ENCODE measurements around the gene SGK1.

SGK1 gene

DNA sequence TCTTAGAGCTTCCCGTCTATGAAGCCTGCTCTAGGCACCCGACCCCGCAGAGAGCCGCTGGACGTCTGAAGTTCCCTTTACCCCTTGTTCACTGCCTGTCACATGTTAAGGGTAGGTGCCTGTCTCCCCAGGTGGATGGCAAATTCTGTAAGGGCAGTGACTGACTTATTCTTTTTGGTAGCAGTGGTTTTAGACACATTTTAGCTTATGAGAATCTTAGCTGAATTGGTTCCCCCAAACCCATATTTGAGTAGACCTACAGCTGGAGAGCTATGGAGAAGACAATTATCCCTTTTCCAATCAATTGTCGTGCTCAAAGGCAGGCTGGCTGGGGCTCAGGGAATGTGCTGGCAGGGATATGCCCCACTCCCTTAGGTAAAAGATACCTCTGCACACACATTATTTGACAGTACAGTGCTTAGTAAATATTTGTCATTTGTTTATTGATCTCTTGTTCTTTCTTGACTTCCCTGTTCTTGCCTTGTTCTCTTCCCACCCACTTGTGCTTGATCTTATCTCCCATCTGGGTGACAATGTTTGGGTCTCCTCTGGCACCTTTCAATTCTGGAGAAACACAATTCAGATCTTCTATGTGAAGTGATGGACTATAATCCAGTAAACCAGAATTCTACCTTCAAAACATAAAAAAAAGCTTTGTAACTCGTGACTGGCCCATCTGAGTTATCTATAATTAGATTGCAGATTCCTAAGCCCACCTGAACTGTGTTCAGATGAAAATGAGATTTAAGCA is 151.2 kb downstream of the SGK1 start:
- no peak overlapping the region for H3K4me3 ChIP-seq (ENCODE audit: low read depth, low read length)
- no peak for TF ChIP-seq POLR2A (IDR thresholded peaks at IDR 0.05; ENCODE audit: extremely low read depth, insufficient read length)
- TF ChIP-seq, protein P1, sequence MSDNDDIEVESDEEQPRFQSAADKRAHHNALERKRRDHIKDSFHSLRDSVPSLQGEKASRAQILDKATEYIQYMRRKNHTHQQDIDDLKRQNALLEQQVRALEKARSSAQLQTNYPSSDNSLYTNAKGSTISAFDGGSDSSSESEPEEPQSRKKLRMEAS (IDR thresholded peaks at IDR 0.05; ENCODE audit: low read depth, low read length), result no peak
- TF ChIP-seq MYC (IDR thresholded peaks at IDR 0.05; ENCODE audit: low read depth, low read length), result no peak
- TF ChIP-seq, protein P2, sequence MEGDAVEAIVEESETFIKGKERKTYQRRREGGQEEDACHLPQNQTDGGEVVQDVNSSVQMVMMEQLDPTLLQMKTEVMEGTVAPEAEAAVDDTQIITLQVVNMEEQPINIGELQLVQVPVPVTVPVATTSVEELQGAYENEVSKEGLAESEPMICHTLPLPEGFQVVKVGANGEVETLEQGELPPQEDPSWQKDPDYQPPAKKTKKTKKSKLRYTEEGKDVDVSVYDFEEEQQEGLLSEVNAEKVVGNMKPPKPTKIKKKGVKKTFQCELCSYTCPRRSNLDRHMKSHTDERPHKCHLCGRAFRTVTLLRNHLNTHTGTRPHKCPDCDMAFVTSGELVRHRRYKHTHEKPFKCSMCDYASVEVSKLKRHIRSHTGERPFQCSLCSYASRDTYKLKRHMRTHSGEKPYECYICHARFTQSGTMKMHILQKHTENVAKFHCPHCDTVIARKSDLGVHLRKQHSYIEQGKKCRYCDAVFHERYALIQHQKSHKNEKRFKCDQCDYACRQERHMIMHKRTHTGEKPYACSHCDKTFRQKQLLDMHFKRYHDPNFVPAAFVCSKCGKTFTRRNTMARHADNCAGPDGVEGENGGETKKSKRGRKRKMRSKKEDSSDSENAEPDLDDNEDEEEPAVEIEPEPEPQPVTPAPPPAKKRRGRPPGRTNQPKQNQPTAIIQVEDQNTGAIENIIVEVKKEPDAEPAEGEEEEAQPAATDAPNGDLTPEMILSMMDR (IDR thresholded peaks at IDR 0.05; ENCODE audit: low read depth, low read length), result no peak
- no peak for DNase-seq (ENCODE audit: low read depth)

DNA sequence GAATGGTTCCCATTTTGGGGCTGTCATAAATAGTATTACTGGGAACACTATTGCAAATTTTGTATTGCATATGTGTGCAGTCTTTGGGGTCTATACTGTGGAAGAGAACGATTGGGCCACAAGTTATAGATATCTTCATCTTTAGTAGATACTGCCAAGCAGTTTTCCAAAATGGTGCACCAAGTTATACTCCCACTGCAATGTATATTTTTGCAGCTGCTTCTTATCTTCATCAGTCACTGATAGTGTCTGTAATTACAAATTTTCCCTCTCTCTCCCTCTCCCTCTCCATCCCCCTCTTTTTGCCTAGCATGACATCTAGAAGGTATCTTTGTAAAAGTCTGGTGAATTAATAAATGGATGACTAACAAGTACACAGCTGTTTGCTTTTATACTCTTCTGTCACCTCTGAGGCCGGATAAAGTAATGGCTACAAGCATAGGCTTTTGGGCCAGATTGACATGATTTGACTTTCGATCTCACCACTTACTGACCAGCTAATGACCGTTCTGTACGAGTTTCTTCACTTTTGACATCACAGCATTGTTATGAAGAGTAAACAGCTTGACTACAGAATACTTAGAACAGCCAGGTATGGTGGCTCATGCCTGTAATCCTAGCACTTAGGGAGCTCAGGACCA is 152.2 kb downstream of the SGK1 start:
- TF ChIP-seq, protein P1 (IDR thresholded peaks at IDR 0.05; ENCODE audit: low read depth, low read length), result no peak
- TF ChIP-seq, protein P2 (IDR thresholded peaks at IDR 0.05; ENCODE audit: low read depth, low read length), result no peak
- no peak for TF ChIP-seq MYC (IDR thresholded peaks at IDR 0.05; ENCODE audit: low read depth, low read length)
- no peak for TF ChIP-seq POLR2A (IDR thresholded peaks at IDR 0.05; ENCODE audit: extremely low read depth, insufficient read length)
- H3K4me3 ChIP-seq (ENCODE audit: low read depth, low read length), result no peak overlapping the region
- DNase-seq (ENCODE audit: low read depth), result no peak

DNA sequence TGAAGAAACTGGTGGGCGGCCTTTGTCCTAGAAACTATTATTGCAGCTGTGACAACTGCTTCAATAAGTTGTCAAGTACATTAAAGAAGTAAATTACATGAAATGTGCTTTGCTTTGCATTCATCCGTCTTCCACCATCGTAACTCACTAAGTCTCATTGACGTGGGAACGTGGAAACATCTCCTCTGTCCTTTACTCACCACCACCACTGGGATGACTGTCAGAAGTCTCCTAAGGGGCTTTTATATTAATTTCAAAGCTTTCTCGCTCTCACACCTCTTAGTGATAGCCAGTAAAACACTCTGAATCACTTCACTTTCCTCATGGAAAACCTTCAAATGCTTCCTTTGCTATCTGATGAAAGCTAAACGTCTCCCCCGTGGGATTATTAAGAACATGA is 153.6 kb downstream of the SGK1 start:
- DNase-seq (ENCODE audit: low read depth), result no peak
- TF ChIP-seq, protein P1 (IDR thresholded peaks at IDR 0.05; ENCODE audit: low read depth, low read length), result no peak
- no peak overlapping the region for H3K4me3 ChIP-seq (ENCODE audit: low read depth, low read length)

DNA sequence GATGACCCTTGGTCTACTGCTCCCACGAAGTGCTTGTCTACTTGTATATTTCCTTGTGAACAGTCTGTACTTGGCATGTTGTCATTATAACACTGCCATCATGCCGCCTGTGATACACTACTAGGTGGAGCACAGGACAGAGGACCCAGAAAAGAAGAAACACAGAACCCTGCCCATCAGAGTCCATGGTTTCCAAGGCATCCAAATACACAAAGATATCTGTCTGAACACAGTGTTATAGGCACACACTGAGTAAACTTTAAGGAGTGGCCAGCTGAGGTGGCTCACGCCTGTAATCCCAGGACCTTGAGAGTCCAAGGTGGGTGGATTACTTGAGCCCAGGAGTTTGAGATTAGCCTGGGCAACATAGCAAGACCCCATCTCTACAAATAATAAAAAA is 155.0 kb downstream of the SGK1 start:
- no peak overlapping the region for H3K4me3 ChIP-seq (ENCODE audit: low read depth, low read length)
- DNase-seq (ENCODE audit: low read depth), result no peak
- TF ChIP-seq MYC (IDR thresholded peaks at IDR 0.05; ENCODE audit: low read depth, low read length) (no peak), POLR2A (IDR thresholded peaks at IDR 0.05; ENCODE audit: extremely low read depth, insufficient read length) (no peak)
- TF ChIP-seq, protein P1 (IDR thresholded peaks at IDR 0.05; ENCODE audit: low read depth, low read length), result no peak
- TF ChIP-seq, protein P2 (IDR thresholded peaks at IDR 0.05; ENCODE audit: low read depth, low read length), result no peak

DNA sequence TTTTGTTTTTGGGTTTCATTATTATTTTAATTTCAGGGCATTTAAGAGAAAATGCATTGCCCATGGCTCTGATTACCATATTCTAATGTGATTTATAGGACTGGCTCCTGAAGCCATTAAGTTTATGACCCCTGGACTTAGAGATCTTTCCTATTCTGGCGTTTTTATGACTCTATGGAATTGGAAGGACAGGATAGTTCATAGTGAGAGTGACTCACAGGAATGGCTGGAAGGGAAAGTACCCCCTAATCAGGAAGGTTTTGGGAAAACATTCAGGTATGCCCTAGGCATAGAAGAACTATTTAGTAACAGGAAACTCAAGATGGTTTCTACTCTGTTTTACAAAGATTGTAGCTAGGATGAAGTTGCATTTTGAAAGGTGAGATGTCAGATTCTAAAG is 156.9 kb downstream of the SGK1 start:
- no peak overlapping the region for H3K4me3 ChIP-seq (ENCODE audit: low read depth, low read length)
- TF ChIP-seq POLR2A (IDR thresholded peaks at IDR 0.05; ENCODE audit: extremely low read depth, insufficient read length), result no peak
- TF ChIP-seq, protein P1 (IDR thresholded peaks at IDR 0.05; ENCODE audit: low read depth, low read length), result no peak
- TF ChIP-seq, protein P2 (IDR thresholded peaks at IDR 0.05; ENCODE audit: low read depth, low read length), result no peak
- TF ChIP-seq MYC (IDR thresholded peaks at IDR 0.05; ENCODE audit: low read depth, low read length), result no peak
- DNase-seq (ENCODE audit: low read depth), result no peak

DNA sequence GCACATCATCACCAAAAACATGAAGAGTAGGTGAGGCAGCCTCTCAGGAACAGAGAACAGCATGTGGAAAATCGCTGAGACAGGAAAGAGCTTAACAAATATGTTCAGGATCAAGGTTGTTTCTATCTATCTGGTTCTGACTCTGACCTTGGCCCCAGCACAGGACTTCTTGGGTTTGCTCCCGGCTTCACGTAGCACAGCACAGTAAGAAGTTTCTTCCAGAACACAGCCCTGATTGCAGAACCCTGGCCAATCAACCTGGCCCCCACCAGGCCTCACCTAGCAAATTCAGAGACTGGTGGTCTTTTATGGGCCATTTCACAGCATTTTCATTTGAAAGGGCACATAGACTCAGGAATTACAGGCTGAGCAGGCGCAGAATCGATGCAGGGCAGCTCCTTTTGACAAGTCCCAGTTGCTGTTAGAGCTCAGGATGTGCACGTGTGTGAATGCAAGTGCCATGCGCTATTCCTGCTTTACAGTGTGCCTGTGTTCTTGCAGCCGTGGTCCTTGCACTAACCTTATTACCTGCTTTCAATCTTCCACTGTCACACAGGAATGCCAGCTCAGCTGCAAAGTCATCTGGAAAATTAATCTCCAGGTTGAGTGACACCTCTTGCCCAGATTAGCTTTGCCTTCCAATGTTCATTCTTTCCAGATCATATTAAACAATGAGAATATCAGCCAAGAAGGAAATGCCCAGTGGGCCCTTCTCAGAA is 165.0 kb downstream of the SGK1 start:
- H3K4me3 ChIP-seq (ENCODE audit: low read depth, low read length), result no peak overlapping the region
- no peak for DNase-seq (ENCODE audit: low read depth)
- TF ChIP-seq MYC (IDR thresholded peaks at IDR 0.05; ENCODE audit: low read depth, low read length) (no peak), POLR2A (IDR thresholded peaks at IDR 0.05; ENCODE audit: extremely low read depth, insufficient read length) (no peak)
- TF ChIP-seq, protein P1 (IDR thresholded peaks at IDR 0.05; ENCODE audit: low read depth, low read length), result no peak
- TF ChIP-seq, protein P2 (IDR thresholded peaks at IDR 0.05; ENCODE audit: low read depth, low read length), result no peak
